ENCODE results near the gene HAL.

HAL gene

GRCh38 chr12:95996034-95996658 is at the start of gene HAL:
Gene HAL (minus strand): TSS chr12:95996344. CDS start chr12:95995910, 434 bp downstream.
- DNase-seq (ENCODE audit: low spot score) = no peak

- no peak for DNase-seq (ENCODE audit: low spot score)
Measured at GRCh38 chr12:96045566-96045965, 49.4 kb upstream of the HAL start.

- no peak for DNase-seq (ENCODE audit: low spot score)
Measured at GRCh38 chr12:96044943-96045290, 48.8 kb upstream of the HAL start.

- DNase-seq (ENCODE audit: low spot score) = peak; percentile 63
Measured at GRCh38 chr12:96044017-96044942, 48.1 kb upstream of the HAL start.

- DNase-seq (ENCODE audit: low spot score) = no peak
Measured at GRCh38 chr12:96041181-96041580, 45.0 kb upstream of the HAL start.

- DNase-seq (ENCODE audit: low spot score) = no peak
Measured at GRCh38 chr12:96040305-96041133, 44.4 kb upstream of the HAL start.

GRCh38 chr12:96039516-96039915 is 43.4 kb upstream of the HAL start:
- no peak for DNase-seq (ENCODE audit: low spot score)

- DNase-seq (ENCODE audit: low spot score) = no peak
Measured at GRCh38 chr12:96036765-96037455, 40.8 kb upstream of the HAL start.

- DNase-seq (ENCODE audit: low spot score) = peak; percentile 96
Measured at GRCh38 chr12:96035283-96036236, 39.4 kb upstream of the HAL start, which contains the start of gene LTA4H. Gene LTA4H (minus strand): TSS chr12:96035587. CDS start chr12:96035519, 68 bp downstream.

GRCh38 chr12:96034621-96035282 is 38.6 kb upstream of the HAL start:
- DNase-seq (ENCODE audit: low spot score) = peak; percentile 51

GRCh38 chr12:96033549-96034389 is 37.6 kb upstream of the HAL start:
- DNase-seq (ENCODE audit: low spot score) = no peak

- DNase-seq (ENCODE audit: low spot score) = no peak
Measured at GRCh38 chr12:96029826-96030225, 33.7 kb upstream of the HAL start.

GRCh38 chr12:96028538-96028937 is 32.4 kb upstream of the HAL start:
- no peak for DNase-seq (ENCODE audit: low spot score)

GRCh38 chr12:96026331-96026730 is 30.2 kb upstream of the HAL start:
- DNase-seq (ENCODE audit: low spot score) = no peak

GRCh38 chr12:96025518-96025917 is 29.4 kb upstream of the HAL start:
- DNase-seq (ENCODE audit: low spot score) = no peak

- DNase-seq (ENCODE audit: low spot score) = no peak
Measured at GRCh38 chr12:96020314-96021003, 24.3 kb upstream of the HAL start.

GRCh38 chr12:96015672-96016071 is 19.5 kb upstream of the HAL start:
- DNase-seq (ENCODE audit: low spot score) = peak; percentile 55

GRCh38 chr12:96014943-96015599 is 18.9 kb upstream of the HAL start:
- no peak for DNase-seq (ENCODE audit: low spot score)
